Activated gamma-delta T cell treated with anti-CD3 and anti-CD28 coated beads, Interleukin-2, amount 50 U/mL, for 16 hours (primary cell): Measurements from ENCODE around the gene SLC26A11.
"Not testable (repeated sequence)": the region's sequence is repeated elsewhere in the genome, so short reads cannot be mapped to it uniquely, and the experiment has no call there.

Experiments used
- DNase-seq: peaks from one replicate; pipeline ENCODE4 v3.0.0-alpha.2; 2020; ENCODE audit warnings: low read depth

The SLC26A11 gene

DNA sequence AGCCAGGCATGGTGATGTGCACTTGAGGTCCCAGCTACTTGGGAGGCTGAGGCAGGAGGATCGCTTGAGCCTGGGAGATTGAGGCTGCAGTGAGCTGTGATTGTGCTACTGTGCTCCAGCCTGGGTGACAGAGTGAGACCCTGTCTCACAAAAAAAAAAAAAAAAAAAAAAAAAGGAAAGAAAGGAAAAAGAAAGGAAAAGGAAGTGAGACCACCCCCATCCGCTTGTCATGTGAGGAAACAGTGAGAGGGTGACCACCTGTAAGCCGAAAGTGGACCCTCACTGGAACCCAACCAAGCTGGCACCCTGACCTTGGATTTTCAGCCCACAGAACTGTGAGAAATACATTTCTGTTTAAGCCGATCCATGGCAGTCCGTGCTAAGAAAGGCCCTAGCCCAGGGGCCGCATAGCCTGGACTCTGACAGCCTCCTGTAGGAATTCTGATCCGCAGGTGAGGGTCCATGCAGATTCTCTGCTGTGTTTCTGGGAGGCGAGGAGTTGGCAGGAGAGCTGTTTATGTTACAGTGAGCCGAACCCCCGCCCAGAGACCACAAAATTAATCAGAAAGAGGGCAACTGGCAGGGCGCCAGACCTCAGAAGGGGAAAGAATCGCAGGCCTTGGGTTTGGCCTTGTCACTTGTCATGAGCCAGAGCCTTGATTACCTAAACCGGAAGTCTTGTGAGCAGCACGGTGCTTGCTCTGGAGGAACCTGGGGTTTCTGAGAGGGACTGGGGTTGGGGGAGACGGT lies 1.0 kb upstream of the SLC26A11 start:
- DNase-seq = peak; percentile 93

DNA sequence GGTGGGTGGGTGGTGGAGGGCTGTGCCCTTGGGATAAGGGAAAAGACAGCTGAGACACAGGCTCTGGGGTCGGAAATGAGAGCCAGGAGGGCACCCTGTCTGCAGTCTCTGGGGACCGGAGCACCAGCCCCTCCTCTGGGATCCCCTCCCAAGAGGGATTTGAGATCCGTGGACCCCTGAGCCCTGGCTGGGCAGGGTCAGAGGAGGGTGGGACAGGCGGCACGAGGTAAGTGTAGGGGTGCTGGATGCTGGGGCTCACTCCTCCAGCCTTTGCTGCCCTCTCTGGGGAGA lies 519 bp upstream of the SLC26A11 start:
- DNase-seq = no peak

DNA sequence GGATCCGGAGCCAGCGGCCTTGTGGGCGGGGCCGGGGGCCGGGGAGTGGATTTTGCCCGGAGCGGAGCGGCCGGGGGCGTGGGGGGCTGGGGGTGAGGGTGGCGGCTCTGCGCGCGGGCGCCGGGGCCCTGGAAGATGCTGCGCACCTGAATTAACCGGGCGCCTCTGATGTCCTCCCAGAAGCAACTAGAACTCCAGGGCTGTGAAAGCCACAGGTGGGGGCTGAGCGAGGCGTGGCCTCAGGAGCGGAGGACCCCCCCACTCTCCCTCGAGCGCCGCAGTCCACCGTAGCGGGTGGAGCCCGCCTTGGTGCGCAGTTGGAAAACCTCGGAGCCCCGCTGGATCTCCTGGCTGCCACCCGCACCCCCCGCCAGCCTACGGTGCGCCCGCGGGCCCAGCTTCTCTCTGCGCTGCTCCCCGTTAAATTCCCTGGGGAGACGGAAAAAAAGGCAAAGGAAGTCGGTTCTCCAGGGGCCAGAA lies 549 bp downstream of the SLC26A11 start:
- DNase-seq = no peak

DNA sequence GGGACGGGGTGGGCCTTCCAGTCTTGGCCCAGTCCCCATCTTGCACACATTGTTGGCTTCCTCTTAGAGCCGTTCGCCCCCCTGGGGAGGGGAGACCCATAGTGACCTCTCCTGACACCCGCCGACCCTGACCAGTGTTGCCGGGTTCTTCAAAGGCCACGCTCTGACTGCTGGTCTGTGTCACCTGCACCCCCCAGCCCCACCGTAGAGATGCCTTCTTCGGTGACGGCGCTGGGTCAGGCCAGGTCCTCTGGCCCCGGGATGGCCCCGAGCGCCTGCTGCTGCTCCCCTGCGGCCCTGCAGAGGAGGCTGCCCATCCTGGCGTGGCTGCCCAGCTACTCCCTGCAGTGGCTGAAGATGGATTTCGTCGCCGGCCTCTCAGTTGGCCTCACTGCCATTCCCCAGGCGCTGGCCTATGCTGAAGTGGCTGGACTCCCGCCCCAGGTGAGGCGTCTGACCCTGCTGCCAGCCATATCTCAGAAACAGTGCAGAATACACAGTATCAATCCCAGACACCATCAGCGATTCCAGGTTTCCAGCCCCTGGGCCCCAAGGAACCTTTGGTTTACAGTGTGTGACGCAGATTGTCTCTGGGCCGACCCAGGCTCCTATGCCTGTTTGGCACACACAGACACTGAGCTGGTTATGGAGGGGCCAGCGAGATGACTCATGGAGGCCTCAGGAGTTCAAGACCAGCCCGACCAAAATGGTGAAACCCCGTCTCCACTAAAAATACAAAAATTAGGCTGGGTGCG lies 1.3 kb downstream of the SLC26A11 start:
- DNase-seq = no peak

DNA sequence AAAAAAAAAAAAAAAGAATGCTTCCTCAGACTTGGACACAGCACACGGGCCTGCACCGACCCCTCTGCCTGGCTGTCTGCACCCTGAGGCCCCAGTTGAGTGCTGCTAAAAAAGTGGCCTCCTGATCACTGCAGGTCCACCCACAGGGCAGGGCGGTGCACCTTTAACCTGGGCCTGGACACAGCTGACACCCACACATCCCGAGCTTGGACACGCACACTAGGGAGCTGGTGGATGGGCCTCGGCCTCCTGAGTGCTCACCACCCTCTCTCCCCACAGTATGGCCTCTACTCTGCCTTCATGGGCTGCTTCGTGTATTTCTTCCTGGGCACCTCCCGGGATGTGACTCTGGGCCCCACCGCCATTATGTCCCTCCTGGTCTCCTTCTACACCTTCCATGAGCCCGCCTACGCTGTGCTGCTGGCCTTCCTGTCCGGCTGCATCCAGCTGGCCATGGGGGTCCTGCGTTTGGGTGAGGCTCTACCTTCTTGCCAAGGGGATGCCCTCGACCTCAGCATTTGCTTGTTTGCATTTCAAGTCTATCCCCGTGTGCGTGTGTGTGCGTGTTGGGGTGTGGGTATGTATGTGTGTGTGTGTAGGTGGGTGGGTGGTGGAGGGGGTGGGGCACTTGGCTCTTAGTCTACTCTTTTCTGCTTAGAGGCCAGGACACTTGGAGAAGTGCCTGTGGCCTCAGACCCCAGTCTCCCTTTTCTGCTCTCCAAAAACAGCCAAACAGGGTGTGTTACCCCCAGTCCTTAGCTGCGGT lies 2.3 kb downstream of the SLC26A11 start:
- no peak for DNase-seq

DNA sequence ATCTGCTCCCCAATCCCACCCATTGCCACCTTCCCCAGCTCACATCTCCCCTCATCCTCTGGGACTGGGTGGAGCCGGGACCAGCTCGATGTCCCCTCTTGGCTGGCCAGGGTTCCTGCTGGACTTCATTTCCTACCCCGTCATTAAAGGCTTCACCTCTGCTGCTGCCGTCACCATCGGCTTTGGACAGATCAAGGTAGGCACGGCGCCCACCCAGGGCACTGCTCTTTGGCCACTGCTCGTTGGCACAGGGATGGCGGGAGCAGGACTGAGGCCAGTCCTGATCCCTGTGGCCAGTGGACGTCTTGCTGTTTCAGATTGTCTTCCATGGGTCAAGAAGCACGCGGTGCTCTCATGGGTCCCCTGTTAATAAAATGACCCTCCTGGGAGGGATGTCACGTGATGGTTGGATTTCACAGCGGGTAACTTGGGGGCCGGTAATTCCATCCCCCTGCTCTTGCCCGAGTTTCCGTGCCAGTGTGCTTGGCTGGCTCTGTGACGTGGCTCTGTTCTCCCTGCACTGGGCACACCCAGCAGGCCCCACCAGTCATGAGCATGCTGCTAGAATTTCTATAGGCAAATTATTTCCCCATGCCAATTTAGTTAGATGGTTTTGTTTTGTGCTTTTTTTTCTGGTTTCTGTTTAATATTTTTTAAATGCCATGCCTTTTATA lies 3.1 kb downstream of the SLC26A11 start:
- no peak for DNase-seq

DNA sequence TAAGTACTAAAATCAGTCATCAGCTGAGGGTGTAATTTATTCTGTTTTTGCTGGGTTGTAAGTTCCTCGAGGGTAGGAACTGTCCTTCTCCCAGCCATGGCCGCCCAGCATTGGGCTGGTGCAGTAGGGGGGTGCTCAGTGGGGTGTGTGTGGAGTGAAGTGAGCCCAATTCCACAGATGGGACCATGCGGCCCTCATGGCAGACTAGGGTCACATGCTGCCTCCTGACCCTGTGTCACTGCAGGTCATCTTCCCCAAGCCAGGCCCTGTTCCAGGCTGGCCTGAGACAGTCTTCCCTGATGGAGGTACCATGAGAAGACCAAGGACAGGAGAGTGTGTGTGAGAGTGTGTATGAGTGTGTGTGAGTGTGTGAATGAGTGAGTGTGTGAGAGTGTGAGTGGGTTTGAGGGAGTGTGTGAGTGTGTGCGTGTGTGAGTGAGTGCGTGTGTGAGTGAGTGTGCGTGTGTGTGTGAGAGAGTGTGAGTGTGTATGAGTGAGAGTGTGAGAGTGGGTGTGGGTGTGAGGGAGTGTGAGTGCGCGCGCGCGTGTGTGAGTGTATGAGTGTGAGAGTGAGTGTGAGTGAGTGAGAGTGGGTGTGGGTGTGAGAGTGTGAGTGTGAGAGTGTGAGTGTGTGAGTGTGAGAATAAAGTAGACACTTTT lies 3.7 kb downstream of the SLC26A11 start:
- DNase-seq = no peak

DNA sequence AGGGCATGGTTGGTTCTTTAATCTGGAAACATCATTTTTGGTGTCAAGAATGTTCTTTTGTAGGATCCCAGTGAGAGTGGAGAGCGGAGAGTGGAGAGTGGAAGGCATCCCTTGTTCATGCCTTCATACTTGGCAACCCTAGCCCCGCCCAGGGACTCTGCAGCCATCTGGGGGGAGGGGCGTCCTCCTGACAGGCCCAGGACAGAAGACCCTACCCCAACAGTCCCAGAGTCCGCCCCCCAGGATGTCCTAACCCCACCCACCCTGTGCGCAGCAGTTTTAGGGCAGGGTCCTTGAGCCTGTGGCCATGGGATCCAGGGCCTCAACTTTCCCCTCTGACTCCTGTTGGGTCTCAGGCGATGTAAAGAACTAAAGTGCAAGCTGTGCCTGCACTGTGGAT lies 4.5 kb downstream of the SLC26A11 start:
- DNase-seq = no peak

DNA sequence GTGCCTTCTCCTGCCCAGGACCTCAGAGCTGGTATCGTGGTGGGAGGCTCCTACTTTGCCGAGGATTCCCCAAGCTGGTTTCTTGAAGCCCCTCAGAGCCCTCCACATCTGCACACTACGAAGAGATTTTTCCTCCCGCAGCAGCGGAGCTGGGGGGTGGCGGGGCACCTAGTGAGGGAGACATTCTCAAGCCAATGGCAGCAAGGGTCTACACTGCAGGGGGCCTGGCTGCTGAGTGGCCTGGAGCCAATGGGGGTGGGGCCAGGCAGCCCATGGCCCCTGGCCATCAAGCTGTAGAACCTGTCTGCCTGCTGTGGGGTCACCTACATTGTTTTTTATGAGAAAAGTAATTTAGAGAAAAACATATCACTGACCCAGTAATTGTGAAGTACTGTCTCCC lies 5.0 kb downstream of the SLC26A11 start:
- DNase-seq = no peak

DNA sequence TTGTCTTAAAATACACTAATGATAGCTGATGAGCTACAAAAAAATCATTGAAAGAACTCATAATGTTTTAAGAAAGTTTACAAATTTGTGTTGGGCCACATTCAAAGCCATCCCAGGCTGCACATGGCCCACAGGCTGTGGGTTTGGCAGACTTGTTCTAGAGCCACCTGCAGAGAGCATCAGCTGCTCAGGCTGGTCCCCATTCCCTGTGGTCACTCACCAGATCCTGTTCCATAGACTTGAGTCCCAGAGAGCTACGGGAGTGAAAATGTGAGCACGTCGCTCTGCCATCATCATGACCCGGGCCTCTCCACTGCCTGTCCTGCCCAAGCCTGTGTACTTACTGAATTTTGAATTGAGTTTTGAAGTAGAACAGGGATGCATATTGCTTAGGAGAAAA lies 6.9 kb downstream of the SLC26A11 start:
- no peak for DNase-seq

DNA sequence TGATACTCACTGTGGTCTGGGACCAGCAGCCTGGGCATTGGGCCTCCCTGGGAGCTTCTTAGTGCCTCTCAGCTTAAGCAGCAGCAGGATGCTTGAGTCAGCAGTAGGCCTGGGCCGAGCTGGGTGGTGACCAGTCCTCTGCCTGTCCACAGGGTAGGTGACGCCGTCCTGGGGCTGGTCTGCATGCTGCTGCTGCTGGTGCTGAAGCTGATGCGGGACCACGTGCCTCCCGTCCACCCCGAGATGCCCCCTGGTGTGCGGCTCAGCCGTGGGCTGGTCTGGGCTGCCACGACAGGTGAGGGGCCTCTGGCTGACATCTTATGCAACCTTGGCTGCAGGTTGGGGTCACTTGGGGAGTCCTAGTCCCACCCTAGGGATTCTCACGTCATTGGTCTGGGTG lies 7.4 kb downstream of the SLC26A11 start:
- DNase-seq = no peak

DNA sequence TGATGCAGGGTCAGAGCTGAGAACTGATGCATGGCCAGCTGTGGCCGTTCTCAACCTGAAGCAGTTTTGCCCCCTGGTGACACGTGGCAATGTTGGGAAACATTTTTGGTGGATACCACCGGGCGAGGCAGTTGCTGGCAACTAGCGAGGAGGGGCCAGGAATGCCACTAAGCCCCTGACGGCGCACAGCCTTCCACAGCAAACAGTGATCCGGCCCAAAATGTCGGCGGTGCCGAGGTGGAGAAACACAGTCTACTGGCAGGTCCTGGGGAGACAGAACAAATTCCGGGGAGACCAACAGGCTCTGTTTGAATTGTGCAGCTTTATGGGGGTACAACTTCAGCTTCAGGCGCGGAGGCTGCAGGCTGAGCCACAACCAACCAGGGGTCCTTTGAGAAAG lies 8.2 kb downstream of the SLC26A11 start:
- DNase-seq = no peak

DNA sequence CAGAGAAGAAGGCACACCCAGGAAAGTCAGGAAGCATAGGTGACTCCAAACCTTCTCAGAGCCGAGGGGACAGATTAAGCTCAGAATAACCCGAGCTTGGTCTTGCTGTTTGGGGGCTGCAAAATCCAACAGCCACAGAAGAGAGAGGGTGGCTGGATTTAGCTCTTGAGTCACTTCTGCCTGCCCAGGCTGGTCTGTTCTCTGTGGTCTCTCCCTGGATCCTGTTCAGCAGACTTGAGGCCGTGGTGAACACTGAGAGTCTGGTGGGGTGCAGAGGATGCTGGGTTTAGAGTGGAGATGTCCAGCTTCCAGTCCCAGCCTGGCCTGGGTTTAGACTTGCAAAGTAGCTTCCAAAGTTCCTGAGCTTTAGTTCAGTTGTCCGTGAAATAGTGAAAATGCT lies 8.8 kb downstream of the SLC26A11 start:
- no peak for DNase-seq

DNA sequence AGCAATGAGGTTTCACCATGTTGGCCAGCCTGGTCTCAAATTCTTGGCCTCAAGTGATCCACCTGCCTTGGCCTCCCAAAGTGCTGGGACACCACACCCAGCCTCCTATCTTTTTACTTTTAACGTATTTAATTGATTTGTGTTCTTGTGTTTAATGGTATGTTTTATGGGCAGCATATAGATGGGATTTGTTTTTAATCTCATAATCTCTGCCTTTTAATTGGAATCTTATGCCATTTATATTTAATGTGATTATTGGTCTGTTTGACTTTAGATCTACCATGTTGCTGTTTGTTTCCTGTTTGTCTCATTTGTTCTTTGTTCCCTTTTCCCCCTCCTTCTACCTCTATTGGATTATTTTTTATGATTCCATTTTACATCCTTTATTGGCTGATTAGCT lies 12.2 kb downstream of the SLC26A11 start:
- DNase-seq = no peak

DNA sequence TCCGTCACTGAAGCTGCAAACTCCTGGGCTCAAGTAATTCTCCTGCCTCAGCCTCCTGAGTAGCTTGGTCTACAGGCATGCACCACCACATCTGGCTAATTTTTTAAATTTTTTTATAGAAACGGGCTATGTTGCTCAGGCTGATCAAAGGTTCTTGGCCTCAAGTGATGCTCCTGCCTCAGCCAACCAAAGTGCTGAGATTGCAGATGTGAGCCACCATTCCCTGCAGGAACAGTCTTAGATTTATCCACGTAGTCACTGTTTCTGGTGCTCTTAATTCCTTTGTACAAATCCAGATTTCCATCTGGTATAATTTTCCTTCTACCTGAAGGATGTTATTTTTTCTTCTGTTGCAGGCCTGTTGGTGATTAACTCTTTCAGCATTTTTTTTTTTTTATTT lies 13.0 kb downstream of the SLC26A11 start:
- no peak for DNase-seq

DNA sequence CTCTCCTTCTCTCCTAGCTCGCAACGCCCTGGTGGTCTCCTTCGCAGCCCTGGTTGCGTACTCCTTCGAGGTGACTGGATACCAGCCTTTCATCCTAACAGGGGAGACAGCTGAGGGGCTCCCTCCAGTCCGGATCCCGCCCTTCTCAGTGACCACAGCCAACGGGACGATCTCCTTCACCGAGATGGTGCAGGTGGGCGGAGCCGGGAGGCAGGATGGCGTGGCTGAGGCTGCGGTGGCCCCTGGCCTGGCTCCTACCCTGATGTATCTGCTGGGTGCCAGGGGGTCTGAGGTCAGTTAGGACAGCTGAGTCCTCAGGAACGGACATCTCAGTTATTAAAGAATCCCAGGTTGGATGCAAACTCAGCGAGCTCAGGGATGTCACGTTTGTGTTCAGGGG lies 16.7 kb downstream of the SLC26A11 start:
- DNase-seq = no peak

DNA sequence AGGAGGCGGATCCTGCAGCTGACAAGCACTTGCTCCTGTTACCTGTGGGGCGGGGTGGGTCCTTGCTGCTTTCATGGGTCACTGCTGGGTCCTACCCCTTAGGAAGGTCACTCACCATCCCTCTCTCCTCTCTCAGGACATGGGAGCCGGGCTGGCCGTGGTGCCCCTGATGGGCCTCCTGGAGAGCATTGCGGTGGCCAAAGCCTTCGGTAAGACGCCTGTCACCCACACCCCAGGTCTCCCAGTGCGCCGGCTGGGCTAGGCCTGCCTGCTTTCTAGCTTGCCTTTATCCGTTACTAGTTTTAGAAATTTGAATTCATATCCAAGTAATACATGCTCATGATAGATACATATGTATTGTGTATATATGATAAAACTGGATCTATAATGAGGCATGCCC lies 17.2 kb downstream of the SLC26A11 start:
- no peak for DNase-seq

DNA sequence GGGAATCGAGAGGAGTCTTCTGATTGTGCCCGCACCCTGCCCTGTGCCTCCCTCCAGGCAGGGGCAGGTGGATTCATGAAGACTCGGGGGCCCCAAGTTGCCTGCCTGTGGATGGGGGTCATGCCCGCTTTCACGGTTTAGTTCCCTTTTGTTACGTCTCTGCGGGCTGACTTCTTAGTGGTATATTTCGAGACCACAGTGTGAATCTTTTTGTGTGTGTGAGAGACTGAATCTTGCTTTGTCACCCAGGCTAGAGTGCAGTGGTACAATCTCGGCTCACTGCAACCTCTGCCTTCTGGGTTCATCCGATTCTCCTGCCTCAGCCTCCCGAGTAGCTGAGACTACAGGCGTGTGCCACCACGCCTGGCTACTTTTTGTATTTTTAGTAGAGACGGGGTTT lies 22.3 kb downstream of the SLC26A11 start:
- DNase-seq = no peak

DNA sequence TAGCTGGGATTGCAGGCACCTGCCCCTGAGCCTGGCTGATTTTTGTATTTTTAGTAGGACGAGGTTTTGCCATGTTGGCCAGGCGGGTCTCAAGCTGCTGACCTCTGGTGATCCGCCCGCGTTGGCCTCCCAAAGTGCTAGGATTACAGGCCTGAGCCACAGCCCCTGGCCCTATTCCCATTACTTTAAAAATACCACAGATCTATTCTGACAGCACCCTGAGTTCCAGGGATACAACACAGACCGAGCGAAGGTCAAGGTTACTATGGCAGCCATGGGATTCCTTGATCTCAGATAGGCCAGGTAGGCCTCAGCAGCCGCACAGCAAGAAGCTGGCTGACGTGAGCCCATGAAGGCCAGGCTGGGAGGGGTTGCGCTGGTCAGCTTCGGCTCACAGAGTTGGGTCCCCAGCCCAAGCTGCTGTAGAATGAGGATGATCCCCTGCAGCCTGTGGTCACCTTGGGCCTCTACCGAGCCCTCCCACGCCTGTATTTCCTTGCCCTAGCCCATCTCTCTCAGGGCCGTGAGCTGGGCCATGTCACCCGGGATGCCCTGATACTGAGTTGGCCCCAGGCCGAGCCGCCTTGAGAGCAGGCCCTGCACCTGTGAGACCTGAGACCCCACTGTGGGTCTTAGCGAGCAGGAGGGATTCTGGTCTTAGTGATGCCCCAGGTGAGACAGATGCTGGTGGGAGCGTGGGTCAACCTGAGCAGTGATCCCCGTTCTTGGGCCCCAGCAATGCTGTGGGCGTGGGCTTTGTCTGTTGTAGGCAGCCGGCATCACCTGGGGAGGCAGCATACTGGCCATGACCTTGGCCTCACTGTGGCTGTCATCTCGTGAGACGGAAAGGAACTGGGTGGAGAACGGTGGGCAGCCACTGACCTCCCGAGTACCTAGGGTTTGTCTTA lies 23.6 kb downstream of the SLC26A11 start:
- DNase-seq = no peak

DNA sequence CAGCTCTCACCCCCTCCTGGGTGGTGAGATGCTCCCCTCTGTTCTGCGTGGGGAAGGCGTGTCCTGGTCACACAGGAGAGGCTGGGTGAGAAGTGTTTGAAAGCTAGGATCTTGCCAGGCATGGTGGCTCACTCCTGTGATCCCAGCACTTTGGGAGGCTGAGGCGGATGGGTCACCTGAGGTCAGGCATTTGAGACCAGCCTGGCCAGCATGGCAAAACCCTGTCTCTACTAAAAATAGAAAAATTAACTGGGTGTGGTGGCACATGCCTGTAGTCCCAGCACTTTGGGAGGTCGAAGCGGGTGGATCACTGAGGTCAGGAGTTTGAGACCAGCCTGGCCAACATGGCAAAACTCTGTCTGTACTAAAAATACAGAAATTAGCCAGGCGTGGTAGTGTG lies 24.2 kb downstream of the SLC26A11 start:
- DNase-seq = not testable (repeated sequence)
